ENCODE data around the gene NTRK3. TPM values are rescaled to one million over a fixed set of nuclear protein-coding genes. Genes with fewer than 3 reads are reported as not detected.

Gene NTRK3
- total and polyA plus RNA-seq, 2 experiments from 2014 or later = not detected

- no peak for DNase-seq
Measured at GRCh38 chr15:88161636-88162035, 94.9 kb downstream of the NTRK3 start.

GRCh38 chr15:88155310-88155709 is 101.2 kb downstream of the NTRK3 start:
- no peak for TF ChIP-seq EZH2 (IDR thresholded peaks at IDR 0.05; ENCODE audit: insufficient read depth, poor library complexity, severe bottlenecking)
- TF ChIP-seq EZH2phosphoT487 (IDR thresholded peaks at IDR 0.05; ENCODE audit: insufficient read depth, low read depth) = no peak
- no peak for DNase-seq
- no peaks in the 10 kb centered on the region for H3K27me3 ChIP-seq (replicated peaks; ENCODE audit: insufficient read depth)
- no peak overlapping the region for H3K27ac ChIP-seq
- H3K36me3 ChIP-seq (ENCODE audit: low read depth) = no peaks in the 10 kb centered on the region
- no peaks in the 10 kb centered on the region for H3K4me1 ChIP-seq (ENCODE audit: insufficient read depth)
- no peaks in the 10 kb centered on the region for H3K9me3 ChIP-seq (ENCODE audit: low read depth)
- no peak overlapping the region for H3K4me2 ChIP-seq (ENCODE audit: unreplicated experiment)
- H3K9me2 ChIP-seq (ENCODE audit: insufficient read depth) = no peaks in the 10 kb centered on the region
- H3K9ac ChIP-seq = no peak overlapping the region
- no peak overlapping the region for H2AFZ ChIP-seq
- WGBS, 2 experiments (ENCODE audit: low coverage in 1 of 2, low lambda C conversion rate in 2 of 2, missing lambda C conversion rate in 2 of 2) = 0 to 4% methylated on average over 2 of the region's 2 CpGs
- no peaks in the 10 kb centered on the region for H3K79me2 ChIP-seq (ENCODE audit: insufficient read depth)
- no peak overlapping the region for H3K4me3 ChIP-seq
- in situ Hi-C loops (cut with MboI) = no loop called here
- H3F3A ChIP-seq (ENCODE audit: insufficient read depth) = no peaks in the 10 kb centered on the region
- H4K20me1 ChIP-seq (ENCODE audit: insufficient read depth) = no peaks in the 10 kb centered on the region

More at GRCh38 chr15:88161636-88162035, 94.9 kb downstream of the NTRK3 start:
- Histone ChIP-seq H3K36me3 (ENCODE audit: low read depth) (no peaks in the 10 kb centered on the region), H3K79me2 (ENCODE audit: insufficient read depth) (no peaks in the 10 kb centered on the region), H3K4me2 (ENCODE audit: unreplicated experiment) (no peak overlapping the region), H2AFZ (no peak overlapping the region), H3K9me2 (ENCODE audit: insufficient read depth) (no peaks in the 10 kb centered on the region), H3K4me3 (no peak overlapping the region), H3F3A (ENCODE audit: insufficient read depth) (no peaks in the 10 kb centered on the region), H4K20me1 (ENCODE audit: insufficient read depth) (no peaks in the 10 kb centered on the region), H3K27ac (no peak overlapping the region), H3K9ac (no peak overlapping the region), H3K27me3 (replicated peaks; ENCODE audit: insufficient read depth) (no peaks in the 10 kb centered on the region), H3K4me1 (ENCODE audit: insufficient read depth) (no peaks in the 10 kb centered on the region), H3K9me3 (ENCODE audit: low read depth) (no peaks in the 10 kb centered on the region)
- in situ Hi-C loops (cut with MboI) = no loop called here
- TF ChIP-seq EZH2phosphoT487 (IDR thresholded peaks at IDR 0.05; ENCODE audit: insufficient read depth, low read depth) = no peak
- TF ChIP-seq EZH2 (IDR thresholded peaks at IDR 0.05; ENCODE audit: insufficient read depth, poor library complexity, severe bottlenecking) = no peak
- 3 to 11% methylated on average over 2 of the region's 2 CpGs for WGBS, 2 experiments (ENCODE audit: low coverage in 1 of 2, low lambda C conversion rate in 2 of 2, missing lambda C conversion rate in 2 of 2)

GRCh38 chr15:88152672-88153071 is 103.9 kb downstream of the NTRK3 start:
- in situ Hi-C loops (cut with MboI) = no loop called here
- H3F3A ChIP-seq (ENCODE audit: insufficient read depth) = no peaks in the 10 kb centered on the region
- no peaks in the 10 kb centered on the region for H3K36me3 ChIP-seq (ENCODE audit: low read depth)
- no peak for DNase-seq
- no peaks in the 10 kb centered on the region for H3K27me3 ChIP-seq (replicated peaks; ENCODE audit: insufficient read depth)
- no peak for TF ChIP-seq EZH2phosphoT487 (IDR thresholded peaks at IDR 0.05; ENCODE audit: insufficient read depth, low read depth)
- TF ChIP-seq EZH2 (IDR thresholded peaks at IDR 0.05; ENCODE audit: insufficient read depth, poor library complexity, severe bottlenecking) = no peak
- no peaks in the 10 kb centered on the region for H3K9me2 ChIP-seq (ENCODE audit: insufficient read depth)
- no peak overlapping the region for H3K4me3 ChIP-seq
- no peak overlapping the region for H3K27ac ChIP-seq
- WGBS, 2 experiments (ENCODE audit: low coverage in 1 of 2, low lambda C conversion rate in 2 of 2, missing lambda C conversion rate in 2 of 2) = 3 to 13% methylated on average over 3 of the region's 3 CpGs
- H3K79me2 ChIP-seq (ENCODE audit: insufficient read depth) = no peaks in the 10 kb centered on the region
- H3K4me2 ChIP-seq (ENCODE audit: unreplicated experiment) = no peak overlapping the region
- H2AFZ ChIP-seq = no peak overlapping the region
- no peak overlapping the region for H3K9ac ChIP-seq
- no peaks in the 10 kb centered on the region for H3K9me3 ChIP-seq (ENCODE audit: low read depth)
- H4K20me1 ChIP-seq (ENCODE audit: insufficient read depth) = no peaks in the 10 kb centered on the region
- no peaks in the 10 kb centered on the region for H3K4me1 ChIP-seq (ENCODE audit: insufficient read depth)

- Histone ChIP-seq H3K9me2 (ENCODE audit: insufficient read depth) (no peaks in the 10 kb centered on the region), H3F3A (ENCODE audit: insufficient read depth) (no peaks in the 10 kb centered on the region), H3K27me3 (replicated peaks; ENCODE audit: insufficient read depth) (no peaks in the 10 kb centered on the region), H3K4me3 (no peak overlapping the region), H3K79me2 (ENCODE audit: insufficient read depth) (no peaks in the 10 kb centered on the region), H3K27ac (no peak overlapping the region), H3K4me1 (ENCODE audit: insufficient read depth) (no peaks in the 10 kb centered on the region), H3K4me2 (ENCODE audit: unreplicated experiment) (no peak overlapping the region), H4K20me1 (ENCODE audit: insufficient read depth) (no peaks in the 10 kb centered on the region), H2AFZ (no peak overlapping the region), H3K9me3 (ENCODE audit: low read depth) (no peaks in the 10 kb centered on the region), H3K36me3 (ENCODE audit: low read depth) (no peaks in the 10 kb centered on the region), H3K9ac (no peak overlapping the region)
- DNase-seq = no peak
- in situ Hi-C loops (cut with MboI) = no loop called here
- WGBS, 2 experiments (ENCODE audit: low coverage in 1 of 2, low lambda C conversion rate in 2 of 2, missing lambda C conversion rate in 2 of 2) = 13 to 15% methylated on average over 4 of the region's 4 CpGs
- no peak for TF ChIP-seq EZH2phosphoT487 (IDR thresholded peaks at IDR 0.05; ENCODE audit: insufficient read depth, low read depth)
- no peak for TF ChIP-seq EZH2 (IDR thresholded peaks at IDR 0.05; ENCODE audit: insufficient read depth, poor library complexity, severe bottlenecking)
Measured at GRCh38 chr15:88147760-88148159, 108.8 kb downstream of the NTRK3 start.
